Activated naive CD8-positive, alpha-beta T cell treated with anti-CD3 and anti-CD28 coated beads, Interleukin-2, amount 50 U/mL, for 24 hours (primary cell): ENCODE data around the gene ACSM3.

ENCODE experiments used
- ATAC-seq: fragments of 150-1000 bp; cut with Tn5 transposase; one replicate; pipeline ENCODE4 v1.10.0; 2021
- DNase-seq: peaks from one replicate; pipeline ENCODE4 v3.0.0; 2021
- H3K27ac Mint-ChIP-seq: one replicate; pipeline ENCODE4 v1.8.0; 2021; ENCODE audit warnings: mild to moderate bottlenecking, mixed read lengths
- H3K27me3 Mint-ChIP-seq: one replicate; pipeline ENCODE4 v1.8.0; 2021; ENCODE audit warnings: mixed read lengths
- H3K36me3 Mint-ChIP-seq: one replicate; pipeline ENCODE4 v1.8.0; 2021; ENCODE audit warnings: low read depth, mixed read lengths
- H3K4me1 Mint-ChIP-seq: one replicate; pipeline ENCODE4 v1.8.0; 2021; ENCODE audit warnings: mixed read lengths
- H3K4me3 Mint-ChIP-seq: one replicate; pipeline ENCODE4 v1.8.0; 2021; ENCODE audit warnings: mild to moderate bottlenecking, moderate library complexity, mixed read lengths
- H3K9me3 Mint-ChIP-seq: one replicate; pipeline ENCODE4 v1.8.0; 2021; ENCODE audit warnings: mixed read lengths

Gene ACSM3

GRCh38 chr16:20806168-20807050 lies 42.6 kb downstream of the ACSM3 start, which contains the start of the genes ERI2 and REXO5:
TSS of gene ERI2 (minus strand) at chr16:20806472. CDS start at chr16:20806430, 42 bp downstream.
TSS of gene REXO5 (plus strand) at chr16:20806527. CDS start at chr16:20806954, 427 bp downstream.
- H3K9me3 Mint-ChIP-seq = no peaks in the 10 kb centered on the region

GRCh38 chr16:20807862-20808261 lies 44.0 kb downstream of the ACSM3 start:
- Mint-ChIP-seq H3K4me1 (peaks cover 23% of the 10 kb centered on the region), H3K9me3 (no peaks in the 10 kb centered on the region), H3K4me3 (peak overlapping the region; percentile 98), H3K27me3 (no peaks in the 10 kb centered on the region), H3K27ac (peak overlapping the region; percentile 82), H3K36me3 (peaks cover 8% of the 10 kb centered on the region)
- no peak for ATAC-seq
- no peak for DNase-seq

More at GRCh38 chr16:20806168-20807050, 42.6 kb downstream of the ACSM3 start, which contains the start of the genes ERI2 and REXO5:
- peak within 1 kb of the TSS; percentile 97 for H3K27ac Mint-ChIP-seq
- peaks cover 23% of the 10 kb centered on the region for H3K4me1 Mint-ChIP-seq
- no peaks in the 10 kb centered on the region for H3K27me3 Mint-ChIP-seq
- peaks cover 8% of the 10 kb centered on the region for H3K36me3 Mint-ChIP-seq
- H3K4me3 Mint-ChIP-seq = peak within 1 kb of the TSS; percentile 98
- peak; percentile 81 for DNase-seq
- peak; percentile 94 for ATAC-seq

- DNase-seq (no peak), ATAC-seq (no peak)
- Mint-ChIP-seq H3K36me3 (peaks cover 5% of the 10 kb centered on the region), H3K4me1 (peaks cover 14% of the 10 kb centered on the region), H3K9me3 (no peaks in the 10 kb centered on the region), H3K4me3 (no peak overlapping the region), H3K27me3 (no peaks in the 10 kb centered on the region), H3K27ac (no peak overlapping the region)
Observed at GRCh38 chr16:20811889-20812439, 48.1 kb downstream of the ACSM3 start.

GRCh38 chr16:20812510-20812909 lies 48.7 kb downstream of the ACSM3 start:
- Mint-ChIP-seq H3K27ac (no peak overlapping the region), H3K27me3 (no peaks in the 10 kb centered on the region), H3K9me3 (no peaks in the 10 kb centered on the region), H3K4me3 (no peak overlapping the region), H3K36me3 (peaks cover 5% of the 10 kb centered on the region), H3K4me1 (peaks cover 12% of the 10 kb centered on the region)
- ATAC-seq (no peak), DNase-seq (no peak)

GRCh38 chr16:20814784-20815183 lies 51.0 kb downstream of the ACSM3 start:
- ATAC-seq = no peak

GRCh38 chr16:20818929-20819585 lies 55.2 kb downstream of the ACSM3 start:
- H3K27ac Mint-ChIP-seq = no peak overlapping the region
- no peak overlapping the region for H3K4me3 Mint-ChIP-seq
- DNase-seq = no peak
- peaks cover 11% of the 10 kb centered on the region for H3K4me1 Mint-ChIP-seq
- peaks cover 14% of the 10 kb centered on the region for H3K36me3 Mint-ChIP-seq
- ATAC-seq = no peak
- no peaks in the 10 kb centered on the region for H3K27me3 Mint-ChIP-seq
- no peaks in the 10 kb centered on the region for H3K9me3 Mint-ChIP-seq

More at GRCh38 chr16:20814784-20815183, 51.0 kb downstream of the ACSM3 start:
- peaks cover 4% of the 10 kb centered on the region for H3K4me1 Mint-ChIP-seq
- no peak overlapping the region for H3K27ac Mint-ChIP-seq
- no peaks in the 10 kb centered on the region for H3K27me3 Mint-ChIP-seq
- H3K4me3 Mint-ChIP-seq = no peak overlapping the region
- H3K9me3 Mint-ChIP-seq = no peaks in the 10 kb centered on the region
- no peak for DNase-seq
- peaks cover 5% of the 10 kb centered on the region for H3K36me3 Mint-ChIP-seq

- ATAC-seq = no peak
- no peak for DNase-seq
- Mint-ChIP-seq H3K36me3 (peaks cover 16% of the 10 kb centered on the region), H3K9me3 (no peaks in the 10 kb centered on the region), H3K4me1 (peaks cover 7% of the 10 kb centered on the region), H3K27me3 (no peaks in the 10 kb centered on the region), H3K4me3 (no peak overlapping the region), H3K27ac (no peak overlapping the region)
Observed at GRCh38 chr16:20821682-20822081, 57.9 kb downstream of the ACSM3 start.

- Mint-ChIP-seq H3K27ac (no peak overlapping the region), H3K4me1 (peaks cover 7% of the 10 kb centered on the region), H3K9me3 (no peaks in the 10 kb centered on the region), H3K4me3 (no peak overlapping the region), H3K27me3 (no peaks in the 10 kb centered on the region), H3K36me3 (peaks cover 16% of the 10 kb centered on the region)
- no peak for DNase-seq
- no peak for ATAC-seq
Observed at GRCh38 chr16:20822521-20823325, 58.9 kb downstream of the ACSM3 start.

- no peak for DNase-seq
Observed at GRCh38 chr16:20826039-20826566, 62.3 kb downstream of the ACSM3 start.

GRCh38 chr16:20829536-20829935 lies 65.7 kb downstream of the ACSM3 start:
- Mint-ChIP-seq H3K36me3 (peaks cover 23% of the 10 kb centered on the region), H3K27me3 (no peaks in the 10 kb centered on the region), H3K27ac (no peak overlapping the region), H3K4me3 (no peak overlapping the region), H3K9me3 (peaks cover 3% of the 10 kb centered on the region), H3K4me1 (no peaks in the 10 kb centered on the region)
- no peak for ATAC-seq
- no peak for DNase-seq

More at GRCh38 chr16:20826039-20826566, 62.3 kb downstream of the ACSM3 start:
- Mint-ChIP-seq H3K4me1 (peaks cover 7% of the 10 kb centered on the region), H3K27me3 (no peaks in the 10 kb centered on the region), H3K27ac (no peak overlapping the region), H3K36me3 (peaks cover 16% of the 10 kb centered on the region), H3K4me3 (no peak overlapping the region), H3K9me3 (no peaks in the 10 kb centered on the region)
- ATAC-seq = no peak

GRCh38 chr16:20830372-20830771 lies 66.6 kb downstream of the ACSM3 start:
- Mint-ChIP-seq H3K36me3 (peaks cover 31% of the 10 kb centered on the region), H3K9me3 (peaks cover 9% of the 10 kb centered on the region), H3K4me1 (no peaks in the 10 kb centered on the region), H3K27ac (no peak overlapping the region), H3K4me3 (no peak overlapping the region), H3K27me3 (no peaks in the 10 kb centered on the region)
- no peak for ATAC-seq
- no peak for DNase-seq

GRCh38 chr16:20833086-20833485 lies 69.3 kb downstream of the ACSM3 start:
- no peak for DNase-seq
- peaks cover 47% of the 10 kb centered on the region for H3K36me3 Mint-ChIP-seq

GRCh38 chr16:20838240-20838639 lies 74.4 kb downstream of the ACSM3 start:
- ATAC-seq (no peak), DNase-seq (no peak)
- peaks cover 19% of the 10 kb centered on the region for H3K9me3 Mint-ChIP-seq
- no peak overlapping the region for H3K27ac Mint-ChIP-seq
- H3K27me3 Mint-ChIP-seq = no peaks in the 10 kb centered on the region
- no peak overlapping the region for H3K4me3 Mint-ChIP-seq
- H3K36me3 Mint-ChIP-seq = peaks cover 58% of the 10 kb centered on the region
- no peaks in the 10 kb centered on the region for H3K4me1 Mint-ChIP-seq

More at GRCh38 chr16:20833086-20833485, 69.3 kb downstream of the ACSM3 start:
- Mint-ChIP-seq H3K9me3 (peaks cover 19% of the 10 kb centered on the region), H3K27ac (no peak overlapping the region), H3K4me3 (no peak overlapping the region), H3K4me1 (no peaks in the 10 kb centered on the region), H3K27me3 (no peaks in the 10 kb centered on the region)
- ATAC-seq = no peak

GRCh38 chr16:20839504-20839903 lies 75.7 kb downstream of the ACSM3 start:
- Mint-ChIP-seq H3K27me3 (no peaks in the 10 kb centered on the region), H3K36me3 (peaks cover 47% of the 10 kb centered on the region), H3K4me1 (peaks cover 10% of the 10 kb centered on the region), H3K27ac (no peak overlapping the region), H3K4me3 (no peak overlapping the region), H3K9me3 (peaks cover 16% of the 10 kb centered on the region)
- ATAC-seq = no peak
- DNase-seq = no peak
